ENCODE results near the gene CSF1R. TPM values are rescaled to one million over a fixed set of nuclear protein-coding genes. Genes with fewer than 3 reads are reported as not detected.
"Not testable (repeated sequence)": the region's sequence is repeated elsewhere in the genome, so short reads cannot be mapped to it uniquely, and the experiment has no call there.

The CSF1R gene
- polyA plus RNA-seq, 1 of the 3 experiments (the other 2 are of a cell fraction), result 0.25 TPM

- H3K4me3 ChIP-seq (ENCODE audit: low read depth in 2 of 2, low read length in 1 of 2); H3K4me1 ChIP-seq (ENCODE audit: control insufficient read depth in 1 of 2, insufficient read depth in 2 of 2, low read depth in 1 of 2, low read length in 1 of 2); H3K9me3 ChIP-seq; H3K27ac ChIP-seq (ENCODE audit: low read depth in 2 of 2, low read length in 1 of 2); H3F3A ChIP-seq (replicated peaks; ENCODE audit: insufficient read depth); POLR2A ChIA-PET; CTCF ChIA-PET; H3K9me2 ChIP-seq; H2AFZ ChIP-seq (ENCODE audit: low read depth); H3K4me2 ChIP-seq; DNase-seq; H3K9ac ChIP-seq; H4K20me1 ChIP-seq (ENCODE audit: insufficient read depth); H3K27me3 ChIP-seq (ENCODE audit: insufficient read depth): not testable (repeated sequence)
- Histone ChIP-seq H3K79me2 (ENCODE audit: insufficient read depth) (peaks cover 11% of the 10 kb centered on the region; the same call in 1 of the 2 replicates), H3K36me3 (replicated peaks in 1 of 2; ENCODE audit: control insufficient read depth in 1 of 2, insufficient read depth in 2 of 2, low read length in 1 of 2) (peaks cover 72 to 80% of the 10 kb centered on the region in 2 experiments)
- WGBS (ENCODE audit: low lambda C conversion rate), result 18% methylated on average over 1 of the region's 1 CpG
These were observed 58.3 kb downstream of the CSF1R start for GRCh38 chr5:150028047-150028446.

GRCh38 chr5:150026682-150027172, 59.6 kb downstream of the CSF1R start:
- DNase-seq, result no peak
- Histone ChIP-seq H3K79me2 (ENCODE audit: insufficient read depth) (peaks cover 11% of the 10 kb centered on the region; the same call in 1 of the 2 replicates), H2AFZ (ENCODE audit: low read depth) (no peak overlapping the region), H3F3A (replicated peaks; ENCODE audit: insufficient read depth) (peaks cover 15% of the 10 kb centered on the region), H3K9me2 (no peaks in the 10 kb centered on the region), H3K4me3 (ENCODE audit: low read depth in 2 of 2, low read length in 1 of 2) (no peak overlapping the region), H3K4me1 (ENCODE audit: control insufficient read depth in 1 of 2, insufficient read depth in 2 of 2, low read depth in 1 of 2, low read length in 1 of 2) (peaks cover 0 to 20% of the 10 kb centered on the region in 2 experiments; a peak in 3 of 4 replicates), H3K9me3 (no peaks in the 10 kb centered on the region), H3K9ac (no peak overlapping the region), H3K4me2 (no peak overlapping the region), H3K27me3 (ENCODE audit: insufficient read depth) (no peaks in the 10 kb centered on the region), H3K27ac (ENCODE audit: low read depth in 2 of 2, low read length in 1 of 2) (no peak overlapping the region), H4K20me1 (ENCODE audit: insufficient read depth) (no peaks in the 10 kb centered on the region), H3K36me3 (replicated peaks in 1 of 2; ENCODE audit: control insufficient read depth in 1 of 2, insufficient read depth in 2 of 2, low read length in 1 of 2) (peaks cover 60 to 68% of the 10 kb centered on the region in 2 experiments)
- ChIA-PET POLR2A (no interaction called here), CTCF (interaction anchor here (1.3 to 1.7 kb wide), 4 partner anchors 35 to 192 kb away, joined by 4 to 5 read pairs (median 4); no protein-coding TSS in a partner anchor)
- TF ChIP-seq NRF1 (IDR thresholded peaks at IDR 0.05; ENCODE audit: low read depth, low read length), result no peak
- no peak for TF ChIP-seq POLR2AphosphoS5 (IDR thresholded peaks at IDR 0.05; ENCODE audit: low read depth, low read length)
- no peak for TF ChIP-seq MAX (IDR thresholded peaks at IDR 0.05; ENCODE audit: low read depth)
- TF ChIP-seq REST (IDR thresholded peaks at IDR 0.05; ENCODE audit: low read depth, low read length), result no peak
- TF ChIP-seq CTCF (IDR thresholded peaks at IDR 0.05), result no peak
- TF ChIP-seq TAF1 (IDR thresholded peaks at IDR 0.05; ENCODE audit: borderline replicate concordance, low read depth, low read length), result no peak
- no peak for TF ChIP-seq RFX5 (IDR thresholded peaks at IDR 0.05; ENCODE audit: low read length)
- no peak for TF ChIP-seq TEAD4 (IDR thresholded peaks at IDR 0.05; ENCODE audit: borderline replicate concordance, insufficient read depth)
- TF ChIP-seq ZBTB33 (IDR thresholded peaks at IDR 0.05; ENCODE audit: borderline replicate concordance, low read depth), result no peak
- no peak for TF ChIP-seq MEF2A (IDR thresholded peaks at IDR 0.05; ENCODE audit: borderline replicate concordance, low read depth)
- no peak for TF ChIP-seq MXI1 (IDR thresholded peaks at IDR 0.05; ENCODE audit: low read depth, low read length)
- no peak for TF ChIP-seq FOXM1 (IDR thresholded peaks at IDR 0.05; ENCODE audit: low read depth)
- no peak for TF ChIP-seq PBX3 (IDR thresholded peaks at IDR 0.05)
- TF ChIP-seq GABPA (IDR thresholded peaks at IDR 0.05; ENCODE audit: low read depth), result no peak
- no peak for TF ChIP-seq JUND (IDR thresholded peaks at IDR 0.05)
- TF ChIP-seq RXRA (IDR thresholded peaks at IDR 0.05; ENCODE audit: borderline replicate concordance, low read depth), result no peak
- 95% methylated on average over 4 of the region's 4 CpGs for WGBS (ENCODE audit: low lambda C conversion rate)
